Adrenal gland (tissue), 5 donors: ENCODE data around the gene EIF4E1B.

Experiments
- POLR2A ChIP-seq, 2 donors: fragments of 450-650 bp; IDR thresholded peaks; one replicate each; pipeline ENCODE4 v1.6.1; 2017; ENCODE audit warnings: antibody characterized with exemption in 2 of 2, mild to moderate bottlenecking in 2 of 2, moderate library complexity in 1 of 2
- TF ChIP-seq, protein P1 (sequence below), 6 experiments: fragments of 450-650 bp in 4 of 6; fragments of 200-600 bp in 2 of 6; sonication (generic) in 1 of 6; IDR thresholded peaks; 1 replicate in 5 of 6; 2 replicates in 1 of 6; pipeline versions ENCODE4 v1.5.1 to v1.8.0; 2016 to 2021; ENCODE audit warnings: antibody characterized with exemption in 6 of 6, mild to moderate bottlenecking in 2 of 6, moderate library complexity in 1 of 6
- donor health status: DM: no; HTN: no; CAD: no.

DNA sequence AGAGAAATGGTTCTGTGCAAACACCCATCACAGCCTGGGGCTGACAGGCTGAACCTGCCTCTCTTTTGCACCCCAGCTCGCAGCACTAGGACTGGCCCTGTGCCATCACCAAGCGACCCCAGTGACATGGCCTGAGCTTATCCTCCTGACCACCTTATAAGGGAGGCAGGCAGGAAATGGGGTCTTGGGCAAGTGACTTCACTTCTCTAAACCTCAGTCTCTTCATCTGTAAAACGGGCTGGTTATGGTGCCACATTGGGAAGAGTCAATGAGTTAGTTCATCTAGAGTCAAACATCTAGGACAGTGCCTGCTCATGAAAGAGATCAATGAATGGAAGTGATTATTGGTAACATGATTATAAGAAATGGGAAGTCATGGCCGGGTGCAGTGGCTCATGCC, 6.3 kb upstream of the EIF4E1B start:
- TF ChIP-seq, protein P1, sequence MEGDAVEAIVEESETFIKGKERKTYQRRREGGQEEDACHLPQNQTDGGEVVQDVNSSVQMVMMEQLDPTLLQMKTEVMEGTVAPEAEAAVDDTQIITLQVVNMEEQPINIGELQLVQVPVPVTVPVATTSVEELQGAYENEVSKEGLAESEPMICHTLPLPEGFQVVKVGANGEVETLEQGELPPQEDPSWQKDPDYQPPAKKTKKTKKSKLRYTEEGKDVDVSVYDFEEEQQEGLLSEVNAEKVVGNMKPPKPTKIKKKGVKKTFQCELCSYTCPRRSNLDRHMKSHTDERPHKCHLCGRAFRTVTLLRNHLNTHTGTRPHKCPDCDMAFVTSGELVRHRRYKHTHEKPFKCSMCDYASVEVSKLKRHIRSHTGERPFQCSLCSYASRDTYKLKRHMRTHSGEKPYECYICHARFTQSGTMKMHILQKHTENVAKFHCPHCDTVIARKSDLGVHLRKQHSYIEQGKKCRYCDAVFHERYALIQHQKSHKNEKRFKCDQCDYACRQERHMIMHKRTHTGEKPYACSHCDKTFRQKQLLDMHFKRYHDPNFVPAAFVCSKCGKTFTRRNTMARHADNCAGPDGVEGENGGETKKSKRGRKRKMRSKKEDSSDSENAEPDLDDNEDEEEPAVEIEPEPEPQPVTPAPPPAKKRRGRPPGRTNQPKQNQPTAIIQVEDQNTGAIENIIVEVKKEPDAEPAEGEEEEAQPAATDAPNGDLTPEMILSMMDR (IDR thresholded peaks at IDR 0.05), result no peak
- no peak for TF ChIP-seq POLR2A (IDR thresholded peaks at IDR 0.05)
